Neuronal stem cell (in vitro differentiated cells): ENCODE results near the gene RNFT2.

Experiments used
- DNase-seq: peaks from one replicate; pipeline ENCODE4 v3.0.0-alpha.2; 2013; ENCODE audit warnings: low spot score
- H2AFZ ChIP-seq: one replicate; pipeline ENCODE4 v1.6.1; 2013; ENCODE audit warnings: mild to moderate bottlenecking, low read length, inconsistent platforms
- H2AK5ac ChIP-seq: 2 replicates; pipeline ENCODE4 v1.6.1; 2013; ENCODE audit warnings: low read depth, mild to moderate bottlenecking, inconsistent platforms, low read length, moderate library complexity, mixed read lengths
- H2BK120ac ChIP-seq: 2 replicates; pipeline ENCODE4 v1.6.1; 2013; ENCODE audit warnings: low read depth, mild to moderate bottlenecking, inconsistent platforms, low read length, moderate library complexity, mixed read lengths
- H2BK12ac ChIP-seq: one replicate; pipeline ENCODE4 v1.6.1; 2013; ENCODE audit warnings: low read length, inconsistent platforms
- H2BK15ac ChIP-seq: 2 replicates; pipeline ENCODE4 v1.6.1; 2013; ENCODE audit warnings: mild to moderate bottlenecking, low read length, inconsistent platforms, mixed read lengths
- H2BK5ac ChIP-seq: one replicate; pipeline ENCODE4 v1.6.1; 2013; ENCODE audit warnings: inconsistent platforms, mild to moderate bottlenecking, low read length, moderate library complexity
- H3K14ac ChIP-seq: one replicate; pipeline ENCODE4 v1.6.1; 2013; ENCODE audit warnings: low read length, inconsistent platforms
- H3K18ac ChIP-seq: 2 replicates; pipeline ENCODE4 v1.6.1; 2013; ENCODE audit warnings: low read length, inconsistent platforms
- H3K23ac ChIP-seq: 2 replicates; pipeline ENCODE4 v1.6.1; 2013; ENCODE audit warnings: low read depth, mild to moderate bottlenecking, mixed read lengths, low read length, inconsistent platforms; ENCODE audit not compliant: poor library complexity
- H3K27ac ChIP-seq: replicated peaks from 3 replicates; pipeline ENCODE4 v1.5.1; 2013; ENCODE audit warnings: low read length, inconsistent platforms
- H3K27me3 ChIP-seq, 3 experiments: 2 replicates each; pipeline ENCODE4 v1.6.1; 2013; ENCODE audit warnings: low read length in 3 of 3, mild to moderate bottlenecking in 2 of 3, inconsistent platforms in 1 of 3, low read depth in 1 of 3, mixed read lengths in 1 of 3, moderate library complexity in 1 of 3; ENCODE audit not compliant: control insufficient read depth in 3 of 3, insufficient read depth in 3 of 3
- H3K36me3 ChIP-seq, 2 donors: replicated peaks in 1 of 2; 2 replicates each; pipeline ENCODE4 v1.6.1; 2013; ENCODE audit warnings: low read length in 2 of 2; ENCODE audit not compliant: control insufficient read depth in 2 of 2, insufficient read depth in 2 of 2
- H3K4ac ChIP-seq: 2 replicates; pipeline ENCODE4 v1.6.1; 2013; ENCODE audit warnings: inconsistent platforms, mild to moderate bottlenecking, low read length, moderate library complexity
- H3K4me1 ChIP-seq, 2 donors: 1 replicate in 1 of 2; 2 replicates in 1 of 2; pipeline ENCODE4 v1.6.1; 2013; ENCODE audit warnings: low read length in 2 of 2, low read depth in 1 of 2; ENCODE audit not compliant: control insufficient read depth in 2 of 2, insufficient read depth in 1 of 2
- H3K4me2 ChIP-seq: one replicate; pipeline ENCODE4 v1.6.1; 2013; ENCODE audit warnings: mild to moderate bottlenecking, low read length, inconsistent platforms; ENCODE audit not compliant: insufficient read depth, poor library complexity, severe bottlenecking
- H3K4me3 ChIP-seq, 2 donors: 2 replicates each; pipeline ENCODE4 v1.5.1; 2013; ENCODE audit warnings: low read length in 2 of 2, mild to moderate bottlenecking in 2 of 2, inconsistent platforms in 1 of 2, moderate library complexity in 1 of 2
- H3K79me1 ChIP-seq: one replicate; pipeline ENCODE4 v1.6.1; 2013; ENCODE audit warnings: low read depth, mild to moderate bottlenecking, inconsistent platforms, low read length, moderate library complexity
- H3K9ac ChIP-seq: one replicate; pipeline ENCODE4 v1.6.1; 2013; ENCODE audit warnings: mild to moderate bottlenecking, low read depth, low read length, inconsistent platforms; ENCODE audit not compliant: poor library complexity
- H3K9me3 ChIP-seq, 2 donors: replicated peaks in 1 of 2; 2 replicates each; pipeline versions ENCODE3 to v1.6.1; 2013; ENCODE audit warnings: low read length in 2 of 2, mild to moderate bottlenecking in 2 of 2, inconsistent platforms in 1 of 2, low read depth in 1 of 2, mixed read lengths in 1 of 2, moderate library complexity in 1 of 2; ENCODE audit not compliant: control insufficient read depth in 2 of 2, insufficient read depth in 1 of 2
- H4K8ac ChIP-seq: one replicate; pipeline ENCODE4 v1.6.1; 2013; ENCODE audit warnings: low read depth, mild to moderate bottlenecking, inconsistent platforms, low read length, moderate library complexity
- H4K91ac ChIP-seq: one replicate; pipeline ENCODE4 v1.6.1; 2013; ENCODE audit warnings: low read length, low read depth, mild to moderate bottlenecking, inconsistent platforms; ENCODE audit not compliant: poor library complexity
- WGBS, 2 donors: extraction: QIAGEN DNeasy Blood & Tissue Kit; methylation state at CpG; one replicate each; pipeline ENCODE4 v1.1.7; 2013; ENCODE audit warnings: missing lambda C conversion rate in 2 of 2, mixed read lengths in 1 of 2; ENCODE audit not compliant: insufficient read length in 2 of 2, insufficient replicate concordance in 1 of 2; ENCODE audit errors: extremely low coverage in 2 of 2; 5-methylcytosine and 5-hydroxymethylcytosine counted together

RNFT2 gene

DNA sequence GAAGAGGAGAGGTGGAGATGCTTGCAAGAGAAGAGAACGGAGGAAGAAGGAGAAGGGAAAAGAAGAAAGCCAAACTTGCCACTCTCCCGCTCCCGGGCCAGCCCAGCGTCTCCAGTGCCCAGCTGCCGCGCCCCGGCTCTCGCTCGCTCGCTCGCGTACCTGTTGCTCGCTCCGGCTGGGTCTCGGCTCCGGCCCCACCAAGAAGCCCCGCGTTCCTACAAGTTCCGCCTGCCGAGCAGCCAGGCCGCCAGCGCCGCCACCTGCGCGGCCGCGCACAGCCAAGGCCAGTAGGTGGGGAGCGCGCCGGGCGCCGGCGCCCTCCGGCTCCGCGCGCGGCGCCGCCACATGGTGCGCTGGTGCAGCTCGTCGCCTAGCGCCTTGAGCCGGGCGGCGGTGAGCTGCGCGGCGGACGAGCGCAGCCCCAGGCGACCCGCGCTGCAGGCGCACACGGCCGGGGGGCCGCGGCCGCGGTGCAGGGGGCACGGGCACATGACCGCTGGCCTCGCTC, 142.8 kb downstream of the RNFT2 start:
- no peaks in the 10 kb centered on the region for H3K36me3 ChIP-seq
- WGBS, 2 donors: no CpG with 5 or more reads among the region's 65 CpGs

DNA sequence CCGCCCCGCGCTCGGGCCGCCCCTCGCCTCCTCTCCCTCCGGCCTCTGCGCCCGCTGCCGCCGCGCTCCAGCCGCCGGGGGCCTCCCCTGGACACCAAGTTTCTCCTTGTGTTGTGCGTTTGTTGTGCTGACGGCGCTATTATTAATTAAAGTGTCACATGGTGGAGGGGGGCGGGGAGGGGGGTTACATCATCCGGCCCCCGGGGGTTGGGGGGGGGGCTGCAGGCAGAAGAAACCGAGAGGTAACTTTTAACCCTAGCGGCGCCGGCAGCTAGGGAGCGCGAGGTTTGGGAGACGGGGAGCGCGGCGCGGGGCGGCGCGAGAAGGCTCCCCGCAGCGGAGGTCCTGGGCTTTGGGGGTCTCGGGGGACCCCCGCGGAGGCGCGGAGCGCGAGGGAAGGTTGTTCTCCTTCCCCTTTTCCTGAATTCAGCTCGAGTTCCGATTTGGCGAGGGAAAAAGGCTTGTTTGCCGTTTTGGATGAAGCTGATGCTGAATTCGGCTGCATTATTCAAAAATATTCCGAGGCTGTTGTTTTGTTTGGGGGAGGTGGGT, 143.3 kb downstream of the RNFT2 start, which contains the start of gene HRK:
HRK (minus strand) TSS at position 117 of the 552 bp plus-strand sequence. CDS start 134 bp downstream, outside the sequence.
- Histone ChIP-seq H2BK15ac (no peak within 1 kb of the TSS), H2AFZ (peak within 1 kb of the TSS; percentile 89), H2BK12ac (no peak within 1 kb of the TSS), H2AK5ac (no peak within 1 kb of the TSS), H3K9ac (peak within 1 kb of the TSS; percentile 21), H4K91ac (no peak within 1 kb of the TSS), H3K4me2 (peak within 1 kb of the TSS; percentile 86), H3K27me3 (peaks cover 45 to 81% (median 61%) of the 10 kb centered on the region in 3 experiments), H3K4me3 (peak within 1 kb of the TSS; percentile 46 to 82), H2BK120ac (no peak within 1 kb of the TSS), H3K18ac (peak within 1 kb of the TSS; percentile 45), H3K79me1 (peaks cover 2% of the 10 kb centered on the region), H3K14ac (peak within 1 kb of the TSS; percentile 79), H3K4ac (no peak within 1 kb of the TSS), H4K8ac (no peak within 1 kb of the TSS), H3K9me3 (no peaks in the 10 kb centered on the region), H3K27ac (no peak within 1 kb of the TSS), H3K4me1 (peaks cover 14 to 21% of the 10 kb centered on the region in 2 donors), H2BK5ac (peak within 1 kb of the TSS; percentile 39), H3K23ac (peak within 1 kb of the TSS; percentile 55), H3K36me3 (no peaks in the 10 kb centered on the region)
- no CpG with 5 or more reads among the region's 49 CpGs for WGBS, 2 donors
- DNase-seq: no peak

More for the DNA sequence above, 142.8 kb downstream of the RNFT2 start:
- no peak overlapping the region for H4K8ac ChIP-seq
- no peak overlapping the region for H2BK120ac ChIP-seq
- H3K4me3 ChIP-seq: peak overlapping the region; percentile 46 to 82
- H3K4me1 ChIP-seq: peaks cover 19 to 25% of the 10 kb centered on the region in 2 donors
- no peak overlapping the region for H2BK5ac ChIP-seq
- peak overlapping the region; percentile 86 for H3K4me2 ChIP-seq
- peak overlapping the region; percentile 79 for H3K14ac ChIP-seq
- H3K9ac ChIP-seq: peak overlapping the region; percentile 18
- peak; percentile 50 for DNase-seq
- peaks cover 45 to 81% (median 61%) of the 10 kb centered on the region in 3 experiments for H3K27me3 ChIP-seq
- H2AFZ ChIP-seq: peak overlapping the region; percentile 89
- peaks cover 2% of the 10 kb centered on the region for H3K79me1 ChIP-seq
- H3K23ac ChIP-seq: no peak overlapping the region
- no peaks in the 10 kb centered on the region for H3K9me3 ChIP-seq
- no peak overlapping the region for H2BK15ac ChIP-seq
- no peak overlapping the region for H3K27ac ChIP-seq
- peak overlapping the region; percentile 45 for H3K18ac ChIP-seq
- no peak overlapping the region for H2AK5ac ChIP-seq
- no peak overlapping the region for H4K91ac ChIP-seq
- H3K4ac ChIP-seq: no peak overlapping the region
- H2BK12ac ChIP-seq: no peak overlapping the region

DNA sequence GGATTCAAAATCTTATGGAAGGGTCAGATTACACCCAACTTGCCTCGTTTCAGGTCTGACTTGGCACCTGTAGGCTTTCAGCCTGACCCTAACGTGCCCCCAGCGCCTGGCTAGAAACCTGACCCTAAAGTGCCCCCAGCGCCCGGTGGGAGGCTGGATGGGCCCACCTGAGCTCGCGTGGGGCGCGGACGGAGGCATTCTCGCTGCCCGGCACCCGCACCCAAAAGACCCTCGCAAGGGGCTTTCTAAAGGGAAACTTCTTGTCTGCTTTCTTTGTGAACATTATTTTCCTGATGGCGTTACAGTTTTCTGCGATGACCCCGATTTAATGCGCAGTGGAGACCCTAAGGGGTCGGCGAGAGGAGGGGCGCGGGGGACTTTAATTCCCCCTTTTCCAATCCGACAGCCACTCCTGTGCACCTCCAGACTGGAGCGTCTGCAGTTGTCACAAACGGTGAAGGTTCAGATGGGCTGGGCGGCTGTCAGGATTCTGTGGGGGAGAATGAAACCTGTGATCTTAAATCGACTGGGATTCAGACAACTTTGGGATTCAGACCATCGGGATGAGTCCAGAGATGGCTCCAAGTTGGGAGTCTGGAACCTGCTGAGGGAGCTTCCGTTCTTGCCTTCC, 143.9 kb downstream of the RNFT2 start:
- Histone ChIP-seq H2BK15ac (no peak overlapping the region), H3K4me2 (peak overlapping the region; percentile 86), H2AFZ (peak overlapping the region; percentile 89), H3K4me1 (peaks cover 10 to 17% of the 10 kb centered on the region in 2 donors), H3K18ac (peak overlapping the region; percentile 27), H3K27me3 (peaks cover 45 to 81% (median 61%) of the 10 kb centered on the region in 3 experiments), H2BK5ac (peak overlapping the region; percentile 39), H3K27ac (no peak overlapping the region), H3K79me1 (peaks cover 2% of the 10 kb centered on the region), H2BK120ac (no peak overlapping the region), H2BK12ac (no peak overlapping the region), H3K36me3 (no peaks in the 10 kb centered on the region), H3K4ac (no peak overlapping the region), H3K9me3 (no peaks in the 10 kb centered on the region), H4K8ac (no peak overlapping the region), H2AK5ac (no peak overlapping the region), H4K91ac (no peak overlapping the region), H3K23ac (peak overlapping the region; percentile 55), H3K4me3 (peak overlapping the region; percentile 46 to 70), H3K14ac (peak overlapping the region; percentile 21), H3K9ac (peak overlapping the region; percentile 21)
- no peak for DNase-seq
- WGBS, 2 donors: no CpG with 5 or more reads among the region's 29 CpGs

DNA sequence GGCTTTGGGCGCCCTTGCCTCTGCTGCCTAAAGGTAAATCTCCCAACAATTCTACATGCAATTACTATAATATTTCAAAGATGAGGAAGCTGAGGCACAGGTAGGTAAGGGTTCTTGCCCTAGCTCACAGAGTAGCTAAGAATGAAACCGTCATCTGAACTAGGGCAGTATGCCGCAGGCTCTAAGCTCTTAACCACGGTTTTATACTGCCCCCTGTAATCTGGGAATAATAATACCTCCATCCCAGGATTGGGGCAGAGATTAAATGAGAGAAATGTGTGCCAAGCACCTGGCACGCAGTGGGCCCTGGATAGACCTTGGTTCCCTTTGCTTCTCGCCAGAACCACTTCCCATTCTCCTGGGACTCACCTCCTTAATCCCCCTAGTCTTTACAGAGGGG, 144.6 kb downstream of the RNFT2 start:
- WGBS, 2 donors: no CpG with 5 or more reads among the region's 6 CpGs
- Histone ChIP-seq H3K18ac (no peak overlapping the region), H2BK15ac (no peak overlapping the region), H2AK5ac (no peak overlapping the region), H3K4ac (no peak overlapping the region), H3K14ac (no peak overlapping the region), H3K27me3 (peaks cover 45 to 81% (median 56%) of the 10 kb centered on the region in 3 experiments), H2BK120ac (no peak overlapping the region), H3K9ac (no peak overlapping the region), H3K4me1 (peaks cover 10 to 17% of the 10 kb centered on the region in 2 donors), H2AFZ (no peak overlapping the region), H3K4me3 (no peak overlapping the region), H3K36me3 (no peaks in the 10 kb centered on the region), H4K91ac (no peak overlapping the region), H4K8ac (no peak overlapping the region), H3K4me2 (no peak overlapping the region), H3K79me1 (peaks cover 2% of the 10 kb centered on the region), H3K23ac (no peak overlapping the region), H2BK12ac (no peak overlapping the region), H2BK5ac (no peak overlapping the region), H3K27ac (no peak overlapping the region), H3K9me3 (no peaks in the 10 kb centered on the region)
- no peak for DNase-seq
